ENCODE data around the gene SLMAP. TPM values are rescaled to one million over a fixed set of nuclear protein-coding genes. Genes with fewer than 3 reads are reported as not detected.

The SLMAP gene
- total RNA-seq, 3 donors from 2014 or later = 41.3 to 105 (median 83.6) TPM

GRCh38 chr3:57949344-57949743 is 193.2 kb downstream of the SLMAP start:
- intact Hi-C loops (cut with DNase I; ENCODE audit: low total_unique reads) = loop anchor here (10.0 kb wide), 1 partner anchor 165 kb away; no protein-coding TSS in a partner anchor
- no peaks in the 10 kb centered on the region for H3K36me3 ChIP-seq
- peak overlapping the region; percentile 74 to 88 for H3K27ac ChIP-seq
- no peak overlapping the region for H3K4me3 ChIP-seq
- TF ChIP-seq POLR2AphosphoS5 (IDR thresholded peaks at IDR 0.05) (no peak), CTCF (IDR thresholded peaks at IDR 0.05) (no peak), POLR2A (IDR thresholded peaks at IDR 0.05) (no peak)
- H3K9me3 ChIP-seq = no peaks in the 10 kb centered on the region
- peaks cover 4 to 7% of the 10 kb centered on the region in 2 donors for H3K4me1 ChIP-seq
- H3K27me3 ChIP-seq = no peaks in the 10 kb centered on the region
- no peak for DNase-seq (ENCODE audit: low spot score in 2 of 2)

- Histone ChIP-seq H3K36me3 (no peaks in the 10 kb centered on the region), H3K27me3 (no peaks in the 10 kb centered on the region), H3K9me3 (no peaks in the 10 kb centered on the region), H3K4me1 (peaks cover 4 to 7% of the 10 kb centered on the region in 2 donors), H3K4me3 (no peak overlapping the region), H3K27ac (peak overlapping the region; percentile 62 to 74)
- TF ChIP-seq CTCF (IDR thresholded peaks at IDR 0.05) (peak in 2 of 3 donors; percentile 31 to 35), POLR2A (IDR thresholded peaks at IDR 0.05) (no peak)
- peak in 1 of 2 donors; percentile 41 for DNase-seq (ENCODE audit: low spot score in 2 of 2)
- intact Hi-C loops (cut with DNase I; ENCODE audit: low total_unique reads) = loop anchor here (10.0 kb wide), 1 partner anchor 165 kb away; no protein-coding TSS in a partner anchor
These were observed 193.9 kb downstream of the SLMAP start for GRCh38 chr3:57949785-57950615.

GRCh38 chr3:57951066-57951882 is 195.2 kb downstream of the SLMAP start:
- TF ChIP-seq CTCF (IDR thresholded peaks at IDR 0.05) = no peak
- TF ChIP-seq POLR2AphosphoS5 (IDR thresholded peaks at IDR 0.05) = peak in 1 of 3 donors; percentile 12
- no peak for TF ChIP-seq POLR2A (IDR thresholded peaks at IDR 0.05)
- H3K36me3 ChIP-seq = no peaks in the 10 kb centered on the region
- DNase-seq (ENCODE audit: low spot score in 2 of 2) = peak; percentile 40 to 54
- intact Hi-C loops (cut with DNase I; ENCODE audit: low total_unique reads) = no loop called here
- no peaks in the 10 kb centered on the region for H3K9me3 ChIP-seq
- no peak overlapping the region for H3K4me3 ChIP-seq
- no peaks in the 10 kb centered on the region for H3K27me3 ChIP-seq
- H3K27ac ChIP-seq = peak overlapping the region; percentile 74 to 85
- H3K4me1 ChIP-seq = peaks cover 4 to 7% of the 10 kb centered on the region in 2 donors

- DNase-seq (ENCODE audit: low spot score in 2 of 2) = peak in 1 of 2 donors; percentile 76
- H3K27ac ChIP-seq = peak overlapping the region; percentile 74 to 85
- no peak overlapping the region for H3K4me3 ChIP-seq
- H3K36me3 ChIP-seq = no peaks in the 10 kb centered on the region
- H3K9me3 ChIP-seq = no peaks in the 10 kb centered on the region
- intact Hi-C loops (cut with DNase I; ENCODE audit: low total_unique reads) = no loop called here
- no peaks in the 10 kb centered on the region for H3K27me3 ChIP-seq
- H3K4me1 ChIP-seq = peaks cover 4 to 7% of the 10 kb centered on the region in 2 donors
- TF ChIP-seq POLR2A (IDR thresholded peaks at IDR 0.05) (no peak), POLR2AphosphoS5 (IDR thresholded peaks at IDR 0.05) (peak in 1 of 3 donors; percentile 7), CTCF (IDR thresholded peaks at IDR 0.05) (no peak)
These were observed 196.1 kb downstream of the SLMAP start for GRCh38 chr3:57952208-57952631.

Data from breast epithelium (tissue), 4 donors.